HG02571 (cell line): ENCODE data around the gene CBS.
"Not testable (repeated sequence)": the region's sequence is repeated elsewhere in the genome, so short reads cannot be mapped to it uniquely, and the experiment has no call there.

ENCODE experiments used
- ATAC-seq: cut with Tn5 transposase; IDR thresholded peaks from one replicate; pipeline ENCODE4 v1.9.1; 2021; ENCODE audit warnings: mild to moderate bottlenecking, moderate library complexity; ENCODE audit not compliant: unreplicated experiment

CBS gene

GRCh38 chr21:43069682-43070081, 6.0 kb downstream of the CBS start:
- ATAC-seq = not testable (repeated sequence)

DNA sequence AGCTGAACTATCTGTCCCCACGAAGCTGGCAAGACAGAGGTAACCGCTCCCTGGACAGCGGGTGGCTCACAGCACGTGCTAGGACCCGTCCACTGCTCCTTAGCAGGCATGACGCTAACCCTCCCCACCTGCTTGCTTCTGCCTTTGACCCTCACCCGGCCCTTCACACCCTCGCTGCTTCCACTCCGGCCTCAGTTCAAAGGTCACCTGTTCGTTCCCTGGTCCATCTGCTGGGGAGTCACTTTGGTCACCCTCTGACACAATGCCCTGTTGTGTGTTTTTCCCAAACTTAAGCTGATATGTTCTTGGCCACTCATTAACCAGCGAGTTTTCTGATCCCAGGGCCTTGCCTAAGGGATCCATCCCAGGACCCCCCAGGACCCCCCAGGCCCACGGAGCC, 7.6 kb downstream of the CBS start:
- not testable (repeated sequence) for ATAC-seq

GRCh38 chr21:43066690-43067089, 8.9 kb downstream of the CBS start:
- ATAC-seq = not testable (repeated sequence)

DNA sequence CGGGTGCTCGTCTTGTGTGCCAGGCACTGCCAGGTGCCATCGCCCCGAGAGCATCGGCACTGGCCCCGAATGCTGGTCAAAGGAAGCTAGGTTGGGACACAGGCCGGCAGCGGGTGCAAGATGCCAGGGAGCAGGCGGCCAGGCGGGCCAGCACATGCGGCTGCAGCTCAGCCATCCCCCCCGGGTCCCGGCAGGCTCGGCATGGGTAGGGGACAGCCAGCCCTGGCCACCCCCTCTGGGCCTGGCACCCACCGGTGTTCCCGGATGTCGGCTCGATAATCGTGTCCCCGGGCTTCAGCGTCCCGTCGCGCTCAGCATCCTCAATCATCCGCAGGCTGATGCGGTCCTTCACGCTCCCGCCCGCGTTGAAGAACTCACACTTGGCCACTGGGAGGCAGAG, 9.6 kb downstream of the CBS start:
- not testable (repeated sequence) for ATAC-seq

DNA sequence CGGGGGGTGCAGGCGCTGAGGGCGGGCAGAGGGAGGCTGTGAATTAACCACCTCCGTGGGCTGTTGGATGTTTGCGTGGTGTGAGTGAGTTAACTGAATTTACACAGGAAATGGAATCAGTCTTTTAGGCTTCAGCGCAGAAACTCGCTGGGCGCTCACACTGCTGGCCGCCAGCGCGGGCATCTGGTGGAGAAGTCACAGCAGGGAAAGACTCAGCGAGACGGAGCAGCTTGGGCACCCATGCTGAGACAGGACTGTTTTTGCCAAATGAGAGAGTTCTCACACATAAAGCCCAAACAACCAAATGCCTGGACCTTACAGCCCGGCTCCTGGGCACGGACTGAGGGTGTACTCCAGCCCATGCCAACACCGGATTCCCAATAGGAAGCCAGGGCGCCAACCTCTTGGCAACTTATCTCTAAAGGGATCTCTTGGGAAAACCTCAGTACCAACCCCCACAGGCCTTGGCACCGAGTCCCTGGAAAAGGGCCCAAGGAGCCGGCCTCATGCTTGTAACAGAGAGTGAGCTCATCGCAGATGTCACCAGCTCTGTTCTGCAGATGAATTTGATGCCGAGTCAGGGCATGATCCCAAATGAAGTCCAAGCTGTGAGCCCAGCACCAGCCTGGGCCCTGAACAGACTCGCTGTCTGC, 11.2 kb downstream of the CBS start:
- ATAC-seq = not testable (repeated sequence)

GRCh38 chr21:43062955-43063664, 12.5 kb downstream of the CBS start:
- not testable (repeated sequence) for ATAC-seq

DNA sequence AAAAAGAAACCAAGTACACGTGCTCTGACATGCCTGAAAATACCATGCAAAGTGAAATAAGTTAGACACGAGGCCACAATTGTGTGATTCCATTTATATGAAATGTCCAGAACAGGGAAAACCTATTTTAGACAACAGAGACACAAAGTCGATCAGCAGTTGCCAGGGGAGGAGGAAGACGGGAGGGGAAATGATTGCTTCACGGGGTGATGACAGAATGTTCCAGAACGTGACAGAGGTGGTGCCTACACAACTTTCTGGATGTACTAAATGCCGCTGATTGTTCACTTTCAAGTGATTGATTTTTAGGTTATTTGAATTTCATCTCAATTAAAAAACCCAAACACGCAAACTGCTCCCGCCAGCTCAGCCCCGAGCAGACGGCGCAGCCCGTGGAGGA, 22.5 kb downstream of the CBS start:
- not testable (repeated sequence) for ATAC-seq

- ATAC-seq = not testable (repeated sequence)
These were observed 29.5 kb downstream of the CBS start for GRCh38 chr21:43045876-43046821.

GRCh38 chr21:43045165-43045875, 30.3 kb downstream of the CBS start:
- ATAC-seq = not testable (repeated sequence)

- not testable (repeated sequence) for ATAC-seq
These were observed 31.1 kb downstream of the CBS start for GRCh38 chr21:43044547-43044946.

DNA sequence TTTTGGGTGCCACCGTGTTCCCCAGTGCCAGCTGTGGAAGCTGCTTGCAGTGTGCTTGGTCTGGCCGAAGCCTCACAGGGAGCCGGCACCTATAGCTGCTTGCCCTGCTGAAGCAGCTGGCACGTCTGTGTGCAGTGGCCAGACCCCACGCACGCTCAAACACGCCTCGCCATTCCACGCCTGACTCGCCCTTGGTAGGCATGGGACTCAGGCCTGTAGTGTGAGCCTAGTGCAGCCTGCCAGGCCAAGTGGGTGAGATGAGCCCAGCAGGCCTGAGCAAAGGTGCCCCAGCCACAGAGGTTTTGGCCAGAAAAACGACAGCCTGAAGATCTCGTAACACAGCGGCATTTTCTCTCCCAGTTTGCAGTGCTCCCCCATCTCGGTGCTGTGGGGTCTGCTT, 32.3 kb downstream of the CBS start:
- ATAC-seq = not testable (repeated sequence)

GRCh38 chr21:43042169-43042568, 33.5 kb downstream of the CBS start:
- not testable (repeated sequence) for ATAC-seq

GRCh38 chr21:43038659-43039044, 37.0 kb downstream of the CBS start:
- ATAC-seq = not testable (repeated sequence)

- ATAC-seq = not testable (repeated sequence)
These were observed 37.5 kb downstream of the CBS start for GRCh38 chr21:43037918-43038658.

DNA sequence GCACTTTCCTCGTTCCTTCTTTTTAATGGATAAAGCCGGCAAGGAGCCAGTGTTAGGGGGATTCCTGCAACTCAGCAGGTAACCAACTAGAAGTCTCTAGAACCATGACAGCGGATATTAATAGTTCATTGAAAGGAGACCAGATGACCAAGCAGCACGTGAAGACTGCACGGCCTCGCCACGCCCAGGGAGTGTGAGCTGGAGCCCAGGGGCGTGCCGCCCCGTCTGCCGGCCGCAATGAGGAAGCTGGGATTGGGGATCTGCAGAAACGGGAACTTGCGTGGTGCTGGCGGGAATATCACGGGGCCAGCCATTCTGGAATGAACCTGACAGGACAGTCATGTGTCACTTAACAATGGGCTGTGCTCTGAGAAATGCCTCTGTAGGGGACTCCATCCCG, 38.7 kb downstream of the CBS start:
- not testable (repeated sequence) for ATAC-seq

GRCh38 chr21:43034826-43035225, 40.8 kb downstream of the CBS start:
- ATAC-seq = no peak

DNA sequence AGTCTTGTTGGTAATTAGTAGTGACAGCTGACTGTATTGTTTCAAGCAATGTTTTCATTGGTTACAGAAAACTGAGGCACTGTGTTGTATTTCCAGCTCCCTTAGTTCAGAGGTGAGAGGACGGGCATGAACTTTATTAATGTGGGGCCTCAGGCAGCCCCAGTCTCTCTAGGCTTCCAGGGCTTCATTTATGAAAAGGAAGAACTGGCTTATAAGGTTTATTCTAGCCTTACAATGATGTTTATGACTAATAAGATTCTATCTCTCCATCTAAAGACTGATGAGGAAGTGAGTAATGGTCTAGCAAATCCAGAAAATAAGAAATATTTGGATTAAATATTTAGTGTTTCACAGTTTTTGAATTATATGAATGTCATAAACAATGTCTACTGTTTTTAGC, 41.5 kb downstream of the CBS start:
- ATAC-seq = no peak

DNA sequence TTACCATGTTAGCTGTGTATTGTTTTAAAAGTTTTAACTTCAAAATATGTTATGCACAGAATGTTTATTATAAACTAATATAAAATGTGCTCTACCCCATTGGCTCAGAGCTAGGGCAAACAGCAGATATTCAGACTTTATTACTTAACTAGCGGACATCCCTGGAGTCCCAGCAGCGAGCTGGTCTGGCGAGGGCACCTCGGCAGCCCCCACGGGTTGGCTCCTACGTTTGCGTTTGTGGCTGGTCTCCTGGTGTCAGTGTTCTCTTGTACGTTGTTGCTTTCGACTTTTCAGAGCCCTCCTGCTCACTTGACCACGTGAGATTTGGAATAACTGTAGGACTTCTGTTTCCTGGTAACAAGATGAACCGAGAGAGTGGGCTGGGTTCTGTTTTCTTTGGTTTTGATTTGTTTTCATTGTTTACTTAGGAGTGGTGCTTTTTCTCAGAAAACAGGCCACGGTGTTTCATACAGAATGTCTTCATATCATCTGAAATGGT, 44.5 kb downstream of the CBS start:
- ATAC-seq = no peak

- ATAC-seq = no peak
These were observed 45.9 kb downstream of the CBS start for GRCh38 chr21:43029785-43030184.
